GM21390 (cell line): ENCODE data around the gene TXNL1.
"Not testable (repeated sequence)": the region's sequence is repeated elsewhere in the genome, so short reads cannot be mapped to it uniquely, and the experiment has no call there.

Experiments
- ATAC-seq: cut with Tn5 transposase; IDR thresholded peaks from one replicate; pipeline ENCODE4 v1.9.1; 2021; ENCODE audit not compliant: unreplicated experiment

TXNL1 gene

GRCh38 chr18:56638232-56639103 lies at the start of gene TXNL1:
TSS of gene TXNL1 (minus strand) at chr18:56638592. CDS start at chr18:56638440, 152 bp downstream.
- ATAC-seq = peak; percentile 96

- no peak for ATAC-seq
Observed at GRCh38 chr18:56684277-56684676, 45.9 kb upstream of the TXNL1 start.

GRCh38 chr18:56678836-56679565 lies 40.6 kb upstream of the TXNL1 start:
- ATAC-seq = no peak

- ATAC-seq = no peak
Observed at GRCh38 chr18:56676639-56677038, 38.2 kb upstream of the TXNL1 start.

GRCh38 chr18:56672981-56673380 lies 34.6 kb upstream of the TXNL1 start:
- no peak for ATAC-seq

- ATAC-seq = no peak
Observed at GRCh38 chr18:56672391-56672790, 34.0 kb upstream of the TXNL1 start.

GRCh38 chr18:56662902-56663301 lies 24.5 kb upstream of the TXNL1 start:
- no peak for ATAC-seq

- ATAC-seq = no peak
Observed at GRCh38 chr18:56662502-56662901, 24.1 kb upstream of the TXNL1 start.

- no peak for ATAC-seq
Observed at GRCh38 chr18:56662063-56662408, 23.6 kb upstream of the TXNL1 start.

- ATAC-seq = no peak
Observed at GRCh38 chr18:56661360-56662062, 23.1 kb upstream of the TXNL1 start.

- ATAC-seq = no peak
Observed at GRCh38 chr18:56660655-56661054, 22.3 kb upstream of the TXNL1 start.

- no peak for ATAC-seq
Observed at GRCh38 chr18:56659111-56659510, 20.7 kb upstream of the TXNL1 start.

GRCh38 chr18:56658261-56658660 lies 19.9 kb upstream of the TXNL1 start:
- no peak for ATAC-seq

GRCh38 chr18:56654280-56654679 lies 15.9 kb upstream of the TXNL1 start:
- not testable (repeated sequence) for ATAC-seq

- no peak for ATAC-seq
Observed at GRCh38 chr18:56652802-56653201, 14.4 kb upstream of the TXNL1 start.

GRCh38 chr18:56651771-56652092 lies 13.3 kb upstream of the TXNL1 start:
- no peak for ATAC-seq

GRCh38 chr18:56650944-56651770 lies 12.8 kb upstream of the TXNL1 start, which contains the start of gene WDR7:
TSS of gene WDR7 (plus strand) at chr18:56651359. CDS start at chr18:56672516, 21,157 bp downstream.
- ATAC-seq = peak; percentile 96

- ATAC-seq = no peak
Observed at GRCh38 chr18:56649996-56650395, 11.6 kb upstream of the TXNL1 start.

- no peak for ATAC-seq
Observed at GRCh38 chr18:56647951-56648893, 9.8 kb upstream of the TXNL1 start.

GRCh38 chr18:56647071-56647470 lies 8.7 kb upstream of the TXNL1 start:
- ATAC-seq = no peak
